Esophagus muscularis mucosa (tissue), 3 donors: ENCODE results near the gene ANKRD11.

ENCODE experiments used
- CTCF ChIP-seq, 3 experiments: fragments of 200-600 bp in 2 of 3; fragments of 450-650 bp in 1 of 3; sonication (generic) in 2 of 3; IDR thresholded peaks; one replicate each; pipeline ENCODE4 v1.5.1; 2017 to 2019; ENCODE audit warnings: antibody characterized with exemption in 3 of 3, mild to moderate bottlenecking in 2 of 3, moderate library complexity in 1 of 3
- POLR2A ChIP-seq: fragments of 450-650 bp; IDR thresholded peaks from one replicate; pipeline ENCODE4 v1.6.1; 2017; ENCODE audit warnings: antibody characterized with exemption, moderate library complexity, mild to moderate bottlenecking, low read depth

- TF ChIP-seq CTCF (IDR thresholded peaks at IDR 0.05): no peak
- no peak for TF ChIP-seq POLR2A
These were observed 267.4 kb downstream of the ANKRD11 start for GRCh38 chr16:89222931-89223330.
